AG04450 (cell line): ENCODE results near the gene NTM. TPM values are rescaled to one million over a fixed set of nuclear protein-coding genes. Genes with fewer than 3 reads are reported as not detected.
"Not testable (repeated sequence)": the region's sequence is repeated elsewhere in the genome, so short reads cannot be mapped to it uniquely, and the experiment has no call there.

Experiments used
- CTCF ChIA-PET: fragments of 300-600, 350-600 bp; formaldehyde crosslinking; extraction: SDS; loops from one replicate; lab custom pipeline; 2022; ENCODE audit warnings: antibody characterized with exemption, inconsistent platforms; lab: Charles Lee
- POLR2A ChIA-PET: fragments of 350-600 bp; formaldehyde crosslinking; extraction: SDS; loops from one replicate; lab custom pipeline; 2021; ENCODE audit warnings: antibody characterized with exemption, inconsistent platforms; lab: Yijun Ruan, JAX
- DNase-seq: peaks from one replicate; pipeline ENCODE4 v3.0.0-alpha.2; 2011; ENCODE audit warnings: low read depth, low spot score
- H3K27ac ChIP-seq: one replicate; pipeline ENCODE4 v1.5.1; 2012; ENCODE audit warnings: low read depth, low read length, control low read depth
- H3K27me3 ChIP-seq: one replicate; pipeline ENCODE4 v1.6.0; 2012; ENCODE audit warnings: low read length; ENCODE audit not compliant: control insufficient read depth, insufficient read depth
- H3K4me3 ChIP-seq: 2 replicates; pipeline ENCODE4 v1.5.1; 2011; ENCODE audit warnings: mild to moderate bottlenecking, low read depth, low read length, control low read depth
- H3K9me3 ChIP-seq: 2 replicates; pipeline ENCODE4 v1.5.1; 2012; ENCODE audit warnings: low read length; ENCODE audit not compliant: control insufficient read depth, insufficient read depth
- CTCF ChIP-seq: IDR thresholded peaks from 2 replicates; pipeline ENCODE4 v1.5.1; 2011; ENCODE audit warnings: low read depth, low read length, control low read depth, inconsistent platforms
- polyA plus RNA-seq: library from polyadenylated mRNA; depleted of rRNA; stranded (reverse); fragments of >200 nt; gene quantifications from 2 replicates; pipeline ENCODE4 v1.2.3, GENCODE V29; 2011

NTM gene
- polyA plus RNA-seq, 1 experiment = 26.9 TPM

DNA sequence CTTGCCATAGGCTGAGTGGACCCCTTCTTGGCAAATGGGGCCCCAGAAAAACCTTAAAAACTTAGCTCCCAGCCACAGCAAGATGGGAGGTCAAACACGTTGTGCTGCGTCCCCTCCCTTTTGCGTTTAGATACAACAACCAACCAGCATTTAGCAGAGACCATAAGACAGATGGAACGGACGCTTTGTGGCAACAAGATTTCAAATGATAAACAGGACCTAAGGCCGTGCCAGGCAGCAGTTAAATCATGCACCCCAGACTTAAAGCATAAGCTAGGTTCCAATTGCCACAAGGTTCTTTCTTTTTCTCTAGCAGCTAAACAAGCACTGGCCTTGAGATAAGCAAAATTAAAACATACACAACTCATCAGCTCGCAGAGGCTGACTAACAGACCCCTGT lies 39.4 kb upstream of the NTM start:
- TF ChIP-seq CTCF = no peak
- Histone ChIP-seq H3K27me3 (no peaks in the 10 kb centered on the region), H3K9me3 (no peaks in the 10 kb centered on the region), H3K4me3 (no peak overlapping the region), H3K27ac (no peak overlapping the region)
- DNase-seq = no peak
- ChIA-PET POLR2A (no interaction called here), CTCF (interaction anchor here (1.1 kb wide), 1 partner anchor 9 kb away, joined by 3 read pairs; no protein-coding TSS in a partner anchor)

- no peak for DNase-seq
- H3K27ac ChIP-seq = no peak overlapping the region
- no peak for TF ChIP-seq CTCF
- ChIA-PET CTCF (interaction anchor here (1.1 kb wide), 1 partner anchor 9 kb away, joined by 3 read pairs; no protein-coding TSS in a partner anchor), POLR2A (no interaction called here)
- H3K9me3 ChIP-seq = no peaks in the 10 kb centered on the region
- H3K4me3 ChIP-seq = no peak overlapping the region
- H3K27me3 ChIP-seq = no peaks in the 10 kb centered on the region
Measured at GRCh38 chr11:131331546-131331945, 38.9 kb upstream of the NTM start.

- H3K27me3 ChIP-seq = no peaks in the 10 kb centered on the region
- ChIA-PET POLR2A (no interaction called here), CTCF (no interaction called here)
- H3K9me3 ChIP-seq = no peaks in the 10 kb centered on the region
- H3K27ac ChIP-seq = no peak overlapping the region
- DNase-seq = no peak
- no peak overlapping the region for H3K4me3 ChIP-seq
- no peak for TF ChIP-seq CTCF
Measured at GRCh38 chr11:131334601-131335000, 35.8 kb upstream of the NTM start.

- H3K27ac ChIP-seq, POLR2A ChIA-PET, DNase-seq: not testable (repeated sequence)
Measured at GRCh38 chr11:131341900-131342299, 28.5 kb upstream of the NTM start.

DNA sequence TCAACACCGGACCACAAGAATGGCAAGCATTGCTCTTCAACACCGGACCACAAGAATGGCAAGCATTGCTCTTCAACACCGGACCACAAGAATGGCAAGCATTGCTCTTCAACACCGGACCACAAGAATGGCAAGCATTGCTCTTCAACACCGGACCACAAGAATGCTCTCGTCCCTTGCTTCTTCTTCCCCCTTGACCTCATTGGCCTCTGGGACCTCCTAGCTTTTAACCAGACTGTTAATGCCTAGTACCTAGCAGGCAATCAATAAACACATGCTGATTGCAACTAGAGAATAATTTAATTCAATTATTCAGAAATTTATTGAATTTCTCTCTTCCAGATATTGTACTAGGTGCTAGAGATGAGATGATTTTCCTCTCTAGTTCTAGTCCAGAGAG lies 28.0 kb upstream of the NTM start:
- H3K27ac ChIP-seq, H3K4me3 ChIP-seq, H3K27me3 ChIP-seq, H3K9me3 ChIP-seq, POLR2A ChIA-PET, DNase-seq, CTCF ChIA-PET: not testable (repeated sequence)

More at GRCh38 chr11:131341900-131342299, 28.5 kb upstream of the NTM start:
- H3K27me3 ChIP-seq, H3K4me3 ChIP-seq, CTCF ChIA-PET, H3K9me3 ChIP-seq: not testable (repeated sequence)

DNA sequence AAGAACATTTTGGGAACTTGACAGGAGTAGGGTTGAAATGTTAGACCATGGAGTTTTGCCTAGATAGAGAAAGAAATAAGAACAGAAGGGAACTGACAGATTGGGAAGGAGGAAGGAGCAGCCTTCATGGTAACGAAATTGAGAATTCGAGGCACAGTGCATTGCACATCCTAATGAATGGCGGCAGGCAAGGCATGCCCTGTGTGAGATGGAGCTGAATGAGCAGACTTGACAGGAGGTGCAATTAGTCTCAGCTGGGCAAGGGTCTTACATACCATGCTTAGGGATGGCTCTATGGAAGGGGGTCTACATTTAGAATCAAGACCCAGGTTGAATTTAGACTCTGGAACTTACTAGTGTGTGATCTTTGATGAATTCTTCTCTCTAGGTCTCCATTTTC lies 25.0 kb upstream of the NTM start:
- no peak overlapping the region for H3K27ac ChIP-seq
- DNase-seq = no peak
- ChIA-PET CTCF (no interaction called here), POLR2A (no interaction called here)
- no peaks in the 10 kb centered on the region for H3K27me3 ChIP-seq
- TF ChIP-seq CTCF = no peak
- no peak overlapping the region for H3K4me3 ChIP-seq
- no peaks in the 10 kb centered on the region for H3K9me3 ChIP-seq
